Mesothelial cell of epicardium (in vitro differentiated cells): ENCODE data around the gene S1PR3. TPM values are rescaled to one million over a fixed set of nuclear protein-coding genes. Genes with fewer than 3 reads are reported as not detected.

ENCODE experiments used
- DNase-seq, 2 experiments: peaks; one replicate each; pipeline ENCODE4 v3.0.0; 2021; ENCODE audit warnings: low spot score in 2 of 2; ENCODE audit not compliant: unreplicated experiment in 2 of 2
- H3K27ac Mint-ChIP-seq: 2 replicates; pipeline ENCODE4 v1.8.0; 2021; ENCODE audit warnings: mixed read lengths
- H3K27me3 Mint-ChIP-seq: 2 replicates; pipeline ENCODE4 v1.8.0; 2021; ENCODE audit warnings: low read depth, mixed read lengths
- H3K36me3 Mint-ChIP-seq: 2 replicates; pipeline ENCODE4 v1.8.0; 2021; ENCODE audit warnings: mixed read lengths
- H3K4me1 Mint-ChIP-seq: 2 replicates; pipeline ENCODE4 v1.8.0; 2021; ENCODE audit warnings: mixed read lengths
- H3K4me3 Mint-ChIP-seq: 2 replicates; pipeline ENCODE4 v1.8.0; 2021; ENCODE audit warnings: mild to moderate bottlenecking, moderate library complexity, mixed read lengths
- H3K9me3 Mint-ChIP-seq: 2 replicates; pipeline ENCODE4 v1.8.0; 2021; ENCODE audit warnings: mixed read lengths
- CTCF ChIP-seq: fragments of 200-600 bp; sonication (generic); IDR thresholded peaks from one replicate; pipeline ENCODE4 v1.5.0; 2021; ENCODE audit warnings: antibody characterized with exemption; ENCODE audit not compliant: unreplicated experiment
- total RNA-seq: library from RNA; stranded (reverse); gene quantifications from 3 replicates; pipeline ENCODE4 v1.2.1, GENCODE V29; 2021

The S1PR3 gene
- total RNA-seq, 1 donor from 2014 or later, result 38.2 TPM

DNA sequence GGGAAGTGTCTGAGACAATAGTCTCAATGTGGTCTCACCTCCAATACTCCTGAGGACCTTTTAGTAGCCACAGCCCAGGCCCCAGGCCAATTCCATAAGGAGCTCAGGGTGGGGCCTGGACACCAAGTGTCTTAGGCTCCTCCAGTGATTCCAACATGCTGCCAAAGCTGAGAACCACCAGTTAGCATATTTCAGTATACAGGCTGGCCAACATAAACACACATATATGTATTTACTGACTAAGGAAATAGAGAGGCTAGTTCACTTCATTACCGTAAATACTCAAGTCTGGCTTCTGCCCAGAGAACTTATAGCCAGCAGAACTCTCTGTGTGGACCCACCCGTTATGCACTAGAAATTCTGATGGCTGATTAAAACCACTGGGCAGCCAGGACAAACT is 24.1 kb downstream of the S1PR3 start:
- Mint-ChIP-seq H3K27ac (no peak overlapping the region), H3K4me3 (no peak overlapping the region), H3K27me3 (no peaks in the 10 kb centered on the region), H3K36me3 (peaks cover 2% of the 10 kb centered on the region), H3K9me3 (peaks cover 15% of the 10 kb centered on the region), H3K4me1 (no peaks in the 10 kb centered on the region)
- no peak for DNase-seq
- TF ChIP-seq CTCF, result no peak

- peaks cover 2% of the 10 kb centered on the region for H3K36me3 Mint-ChIP-seq
- no peak for TF ChIP-seq CTCF
- H3K9me3 Mint-ChIP-seq, result peaks cover 12% of the 10 kb centered on the region
- H3K27me3 Mint-ChIP-seq, result no peaks in the 10 kb centered on the region
- H3K4me1 Mint-ChIP-seq, result peaks cover 34% of the 10 kb centered on the region
- H3K4me3 Mint-ChIP-seq, result no peak overlapping the region
- DNase-seq, result no peak
- no peak overlapping the region for H3K27ac Mint-ChIP-seq
Measured at GRCh38 chr9:89020754-89021153, 29.5 kb downstream of the S1PR3 start.

DNA sequence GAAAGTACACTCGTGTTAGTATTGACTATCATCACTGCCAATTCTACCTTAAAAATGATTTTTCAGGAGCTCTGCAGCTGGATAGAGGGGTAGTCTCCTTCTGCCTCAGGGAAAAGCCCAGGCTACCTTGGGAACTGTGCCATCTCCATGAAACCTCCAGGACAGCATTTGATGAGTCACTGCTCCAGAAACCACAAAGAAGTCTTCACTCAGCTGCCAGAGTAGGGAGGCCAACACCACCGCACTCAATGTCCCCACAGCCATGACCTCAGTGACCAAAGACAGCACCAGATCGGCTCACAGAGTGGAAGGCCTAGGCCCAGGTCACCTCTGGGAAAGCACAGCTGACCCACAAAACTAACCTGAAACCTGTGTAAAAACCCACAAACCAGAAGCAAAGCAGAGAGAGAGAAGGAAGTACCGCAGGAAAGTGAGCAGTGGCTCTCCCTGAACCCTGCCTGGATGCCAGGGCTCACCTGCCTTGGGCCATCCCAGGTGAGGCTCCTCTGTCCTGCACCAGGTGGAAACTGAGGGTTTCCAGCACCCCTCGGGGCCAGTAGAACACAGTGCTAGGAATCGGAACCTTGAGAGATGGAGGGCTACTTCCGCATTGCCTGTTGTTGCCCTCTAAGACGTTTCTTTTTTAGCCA is 30.0 kb downstream of the S1PR3 start:
- Mint-ChIP-seq H3K36me3 (peaks cover 2% of the 10 kb centered on the region), H3K27ac (peak overlapping the region; percentile 94), H3K4me3 (no peak overlapping the region), H3K9me3 (peaks cover 12% of the 10 kb centered on the region), H3K27me3 (no peaks in the 10 kb centered on the region), H3K4me1 (peaks cover 34% of the 10 kb centered on the region)
- no peak for DNase-seq
- TF ChIP-seq CTCF, result no peak

GRCh38 chr9:89022001-89022759 is 30.9 kb downstream of the S1PR3 start:
- no peak overlapping the region for H3K4me3 Mint-ChIP-seq
- H3K36me3 Mint-ChIP-seq, result peaks cover 2% of the 10 kb centered on the region
- H3K27me3 Mint-ChIP-seq, result no peaks in the 10 kb centered on the region
- no peak for TF ChIP-seq CTCF
- H3K27ac Mint-ChIP-seq, result peak overlapping the region; percentile 94
- no peak for DNase-seq
- H3K9me3 Mint-ChIP-seq, result peaks cover 12% of the 10 kb centered on the region
- H3K4me1 Mint-ChIP-seq, result peaks cover 34% of the 10 kb centered on the region

- no peak overlapping the region for H3K4me3 Mint-ChIP-seq
- peak overlapping the region; percentile 94 for H3K27ac Mint-ChIP-seq
- peaks cover 34% of the 10 kb centered on the region for H3K4me1 Mint-ChIP-seq
- no peak for TF ChIP-seq CTCF
- no peaks in the 10 kb centered on the region for H3K27me3 Mint-ChIP-seq
- DNase-seq, result no peak
- peaks cover 2% of the 10 kb centered on the region for H3K36me3 Mint-ChIP-seq
- H3K9me3 Mint-ChIP-seq, result peaks cover 7% of the 10 kb centered on the region
Measured at GRCh38 chr9:89022902-89023301, 31.6 kb downstream of the S1PR3 start.
